Activated T-cell treated with anti-CD3 and anti-CD28 coated beads for 48 hours (primary cell): Measurements from ENCODE around the gene CAPN8.
"Not testable (repeated sequence)": the region's sequence is repeated elsewhere in the genome, so short reads cannot be mapped to it uniquely, and the experiment has no call there.

Source experiments
- DNase-seq: peaks from one replicate; pipeline ENCODE4 v3.0.0-alpha.2; 2020; ENCODE audit warnings: low read depth

CAPN8 gene

GRCh38 chr1:223525957-223526356, 139.5 kb downstream of the CAPN8 start:
- no peak for DNase-seq

GRCh38 chr1:223525546-223525945, 140.0 kb downstream of the CAPN8 start:
- DNase-seq: no peak

GRCh38 chr1:223524930-223525451, 140.5 kb downstream of the CAPN8 start:
- no peak for DNase-seq

- DNase-seq: no peak
These were observed 144.4 kb downstream of the CAPN8 start for GRCh38 chr1:223521150-223521549.

GRCh38 chr1:223520200-223520599, 145.3 kb downstream of the CAPN8 start:
- no peak for DNase-seq

DNA sequence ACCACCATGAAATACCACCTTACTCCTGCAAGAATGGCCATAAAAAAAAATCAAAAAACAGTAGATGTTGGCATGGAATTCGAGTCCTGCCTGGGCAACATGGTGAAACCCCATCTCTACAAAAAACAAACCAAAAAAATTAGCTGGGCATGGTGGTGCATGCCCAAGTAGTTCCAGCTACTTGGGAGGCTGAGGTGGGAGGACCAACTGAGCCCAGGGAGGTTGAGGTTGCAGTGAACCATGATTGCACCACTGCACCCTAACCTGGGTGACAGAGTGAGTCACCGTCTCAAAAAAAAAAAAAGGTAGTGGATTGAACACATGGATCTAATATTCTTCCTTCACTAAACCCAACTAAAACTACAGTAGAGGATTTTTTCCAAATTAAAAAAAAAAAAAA, 146.4 kb downstream of the CAPN8 start:
- no peak for DNase-seq

DNA sequence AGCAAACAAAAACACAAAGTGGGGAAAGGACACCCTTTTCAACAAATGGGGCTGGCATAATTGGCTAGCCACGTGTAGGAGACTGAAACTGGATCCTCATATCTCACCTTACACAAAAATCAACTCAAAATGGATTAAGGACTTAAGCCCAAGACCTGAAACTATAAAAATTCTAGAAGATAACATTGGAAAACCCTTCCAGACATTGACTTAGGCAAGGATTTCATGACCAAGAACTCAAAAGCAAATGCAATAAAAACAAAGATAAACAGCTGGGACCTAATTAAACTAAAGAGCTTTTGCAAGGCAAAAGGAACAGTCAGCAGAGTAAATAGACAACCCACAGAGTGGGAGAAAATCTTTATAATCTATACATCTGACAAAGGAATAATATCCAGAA, 146.9 kb downstream of the CAPN8 start:
- DNase-seq: not testable (repeated sequence)

- no peak for DNase-seq
These were observed 149.6 kb downstream of the CAPN8 start for GRCh38 chr1:223515926-223516325.

DNA sequence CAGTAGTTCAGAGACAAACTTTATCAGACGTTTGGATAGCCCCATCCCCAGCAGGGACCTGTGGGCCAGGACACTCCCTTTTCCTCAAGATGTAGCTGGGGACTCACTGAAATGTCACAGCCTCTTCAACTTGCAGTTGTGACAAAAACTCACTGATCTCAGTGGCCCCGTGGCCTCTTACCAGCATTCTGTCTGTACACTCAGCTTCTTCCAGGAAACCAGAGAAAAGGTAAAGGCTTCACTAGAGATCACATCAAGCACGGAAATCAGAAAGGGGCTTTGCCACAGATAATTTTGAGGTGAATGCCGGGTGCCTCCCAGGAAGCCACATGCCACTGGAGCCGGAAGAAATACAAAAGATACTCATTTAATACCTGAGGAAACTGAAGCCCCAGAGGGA, 150.1 kb downstream of the CAPN8 start:
- no peak for DNase-seq

- DNase-seq: no peak
These were observed 150.9 kb downstream of the CAPN8 start for GRCh38 chr1:223514644-223515043.

DNA sequence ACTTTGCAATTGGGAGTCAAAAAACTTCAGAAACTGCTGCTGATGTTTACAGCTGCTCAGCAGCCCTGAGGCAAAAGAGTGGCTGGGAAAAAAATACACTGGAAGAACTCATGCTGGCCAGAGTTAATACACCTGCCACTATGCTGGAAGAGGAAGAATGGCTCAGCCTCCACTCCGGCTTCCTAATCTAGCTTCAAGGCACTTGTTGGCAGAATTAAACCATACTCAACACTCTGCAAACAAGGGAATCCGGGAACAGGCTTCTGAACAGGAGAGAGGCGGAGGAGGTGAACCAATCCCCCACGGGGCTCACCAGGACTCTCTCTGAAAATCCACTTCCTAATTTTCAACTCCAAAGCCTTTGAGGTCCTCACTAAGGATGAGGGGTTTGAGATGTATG, 152.2 kb downstream of the CAPN8 start:
- DNase-seq: no peak

- DNase-seq: no peak
These were observed 153.4 kb downstream of the CAPN8 start for GRCh38 chr1:223512057-223512456.

DNA sequence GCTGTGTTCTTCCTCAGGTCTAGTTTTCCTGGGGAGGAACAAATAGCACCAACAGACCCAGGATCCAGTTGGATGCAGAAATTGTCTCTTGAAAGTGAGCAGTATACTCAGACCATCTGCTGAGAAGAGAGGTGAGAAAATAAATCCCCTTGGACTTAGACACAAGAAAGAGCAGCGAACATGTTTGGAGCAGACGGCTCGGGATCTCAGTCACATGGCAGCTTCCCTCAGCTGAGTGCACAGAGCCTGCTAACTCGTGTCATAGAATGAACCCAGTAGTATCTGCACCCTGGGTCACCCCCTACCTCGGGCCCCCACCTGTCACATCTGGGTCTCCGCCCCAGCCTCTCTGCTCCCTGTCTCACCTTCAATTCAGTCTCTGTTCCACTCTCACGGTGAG, 156.7 kb downstream of the CAPN8 start:
- DNase-seq: no peak

- DNase-seq: no peak
These were observed 160.8 kb downstream of the CAPN8 start for GRCh38 chr1:223504741-223505140.

DNA sequence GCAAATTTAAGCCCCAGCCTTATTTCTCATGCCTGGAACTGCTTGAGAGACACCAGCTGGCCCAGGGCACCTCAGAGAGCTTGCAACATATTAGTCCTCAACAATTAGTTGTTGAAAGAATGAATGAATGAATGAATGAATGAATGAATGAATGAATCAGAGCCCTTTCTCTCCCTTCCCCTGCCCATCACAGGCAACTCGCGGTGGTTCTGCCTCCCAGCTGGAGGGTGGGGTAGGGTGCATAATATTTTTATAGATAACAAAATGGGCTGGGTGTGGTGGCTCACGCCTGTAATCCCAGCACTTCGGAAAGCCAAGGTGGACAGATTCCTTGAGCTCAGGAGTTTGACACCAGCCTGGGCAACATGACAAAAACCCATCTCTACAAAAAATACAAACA, 162.2 kb downstream of the CAPN8 start:
- no peak for DNase-seq

DNA sequence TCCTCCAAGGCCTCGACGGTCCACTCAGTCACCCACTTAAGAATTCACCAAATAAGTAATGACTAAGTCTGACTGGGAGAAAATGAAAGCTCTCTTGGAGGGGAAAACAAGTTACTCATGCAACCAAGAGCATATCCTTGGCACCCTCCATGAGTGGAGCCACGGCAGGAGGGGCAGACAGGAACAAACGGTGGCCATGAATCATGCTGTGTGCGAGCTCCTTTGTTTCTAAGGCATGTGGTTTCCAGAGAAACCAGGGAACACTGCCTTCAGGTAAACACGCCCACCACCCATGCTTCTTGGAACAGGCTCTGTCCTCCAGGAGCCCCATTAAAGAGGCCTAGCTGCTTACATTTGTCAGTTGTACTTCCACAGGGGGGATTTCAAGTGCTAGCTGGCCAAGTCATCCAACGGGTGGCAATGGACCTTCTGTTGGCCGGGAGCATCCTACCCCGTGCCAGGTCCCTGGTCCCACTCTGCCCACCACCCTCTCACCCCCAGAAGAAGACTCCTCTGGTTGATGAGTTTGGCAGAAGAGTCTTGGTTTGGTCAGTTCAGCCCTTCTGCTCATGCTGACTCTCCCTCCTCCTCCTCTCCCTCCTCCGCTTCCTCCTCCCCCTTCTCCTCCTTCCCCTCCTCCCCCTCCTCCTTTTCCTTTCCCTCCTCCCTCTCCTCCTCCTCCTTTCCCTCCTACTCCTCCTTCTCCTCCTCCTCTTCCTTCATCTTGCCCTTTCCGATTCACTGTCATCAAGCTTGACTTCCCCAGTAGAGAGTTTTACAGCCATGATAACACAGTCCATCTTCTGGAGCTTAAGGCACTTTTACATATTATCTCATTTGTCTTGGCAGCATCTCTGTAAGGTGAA, 164.7 kb downstream of the CAPN8 start:
- peak; percentile 30 for DNase-seq

GRCh38 chr1:223496883-223497282, 168.6 kb downstream of the CAPN8 start:
- no peak for DNase-seq

DNA sequence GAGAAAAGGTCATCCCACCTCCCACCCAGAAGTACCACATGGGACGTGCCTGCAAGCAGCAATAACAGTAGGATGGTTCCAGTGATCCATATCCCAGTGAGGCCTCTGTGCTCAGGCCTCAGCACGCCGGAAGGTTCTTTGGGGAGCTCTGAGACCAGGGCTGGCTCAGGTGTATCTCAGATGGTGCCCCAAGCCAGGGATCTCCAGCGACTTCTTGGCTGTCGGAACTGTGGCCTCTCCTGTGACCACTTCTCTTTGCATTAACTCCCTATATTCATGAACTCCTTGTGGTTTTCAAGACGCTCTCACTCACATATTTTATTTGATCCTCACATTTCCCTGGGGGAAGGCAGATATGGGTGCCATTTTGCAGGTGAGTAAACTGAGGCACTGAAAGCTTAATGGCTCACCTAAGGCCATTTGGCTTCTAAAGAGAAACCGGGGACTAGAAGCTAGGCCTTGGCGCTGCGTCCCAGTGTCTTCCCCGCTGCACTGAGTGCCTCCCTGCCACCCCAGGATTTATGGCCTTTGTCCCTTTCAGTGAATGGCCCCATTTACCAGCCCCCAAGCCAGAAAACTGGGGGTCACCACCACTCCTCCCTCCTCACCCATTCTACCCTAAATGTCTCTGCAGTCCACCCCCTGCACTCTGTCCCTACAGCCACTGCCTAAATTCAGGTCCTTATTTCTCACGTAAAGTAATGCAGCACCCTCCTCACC, 170.4 kb downstream of the CAPN8 start:
- no peak for DNase-seq

GRCh38 chr1:223492044-223492443, 173.5 kb downstream of the CAPN8 start:
- DNase-seq: no peak
